Measurements from ENCODE around the gene USP35. TPM values are rescaled to one million over a fixed set of nuclear protein-coding genes. Genes with fewer than 3 reads are reported as not detected.
A peak's percentile ranks its signal among the peaks of the same experiment; 100 is the strongest.

The USP35 gene
- total RNA-seq, 3 donors from 2014 or later, result 5.1 to 16.1 (median 11.3) TPM

GRCh38 chr11:78180751-78181150 is 8.0 kb upstream of the USP35 start:
- TF ChIP-seq POLR2A (IDR thresholded peaks at IDR 0.05), result no peak
- TF ChIP-seq POLR2AphosphoS5 (IDR thresholded peaks at IDR 0.05), result no peak
- TF ChIP-seq CTCF (IDR thresholded peaks at IDR 0.05), result no peak
- H3K4me1 ChIP-seq, result no peaks in the 10 kb centered on the region
- H3K27ac ChIP-seq, result no peak overlapping the region
- intact Hi-C loops (cut with DNase I; ENCODE audit: low total_unique reads), result no loop called here
- H3K4me3 ChIP-seq, result no peak overlapping the region
- H3K27me3 ChIP-seq, result no peaks in the 10 kb centered on the region
- no peaks in the 10 kb centered on the region for H3K36me3 ChIP-seq
- no peak for DNase-seq (ENCODE audit: low spot score in 2 of 2)
- H3K9me3 ChIP-seq, result no peaks in the 10 kb centered on the region

GRCh38 chr11:78181185-78181584 is 7.5 kb upstream of the USP35 start:
- intact Hi-C loops (cut with DNase I; ENCODE audit: low total_unique reads), result no loop called here
- no peak for TF ChIP-seq POLR2A (IDR thresholded peaks at IDR 0.05)
- TF ChIP-seq POLR2AphosphoS5 (IDR thresholded peaks at IDR 0.05), result no peak
- TF ChIP-seq CTCF (IDR thresholded peaks at IDR 0.05), result no peak
- no peak overlapping the region for H3K4me3 ChIP-seq
- DNase-seq (ENCODE audit: low spot score in 2 of 2), result no peak
- no peak overlapping the region for H3K27ac ChIP-seq
- H3K4me1 ChIP-seq, result no peaks in the 10 kb centered on the region
- H3K9me3 ChIP-seq, result no peaks in the 10 kb centered on the region
- no peaks in the 10 kb centered on the region for H3K27me3 ChIP-seq
- no peaks in the 10 kb centered on the region for H3K36me3 ChIP-seq

DNA sequence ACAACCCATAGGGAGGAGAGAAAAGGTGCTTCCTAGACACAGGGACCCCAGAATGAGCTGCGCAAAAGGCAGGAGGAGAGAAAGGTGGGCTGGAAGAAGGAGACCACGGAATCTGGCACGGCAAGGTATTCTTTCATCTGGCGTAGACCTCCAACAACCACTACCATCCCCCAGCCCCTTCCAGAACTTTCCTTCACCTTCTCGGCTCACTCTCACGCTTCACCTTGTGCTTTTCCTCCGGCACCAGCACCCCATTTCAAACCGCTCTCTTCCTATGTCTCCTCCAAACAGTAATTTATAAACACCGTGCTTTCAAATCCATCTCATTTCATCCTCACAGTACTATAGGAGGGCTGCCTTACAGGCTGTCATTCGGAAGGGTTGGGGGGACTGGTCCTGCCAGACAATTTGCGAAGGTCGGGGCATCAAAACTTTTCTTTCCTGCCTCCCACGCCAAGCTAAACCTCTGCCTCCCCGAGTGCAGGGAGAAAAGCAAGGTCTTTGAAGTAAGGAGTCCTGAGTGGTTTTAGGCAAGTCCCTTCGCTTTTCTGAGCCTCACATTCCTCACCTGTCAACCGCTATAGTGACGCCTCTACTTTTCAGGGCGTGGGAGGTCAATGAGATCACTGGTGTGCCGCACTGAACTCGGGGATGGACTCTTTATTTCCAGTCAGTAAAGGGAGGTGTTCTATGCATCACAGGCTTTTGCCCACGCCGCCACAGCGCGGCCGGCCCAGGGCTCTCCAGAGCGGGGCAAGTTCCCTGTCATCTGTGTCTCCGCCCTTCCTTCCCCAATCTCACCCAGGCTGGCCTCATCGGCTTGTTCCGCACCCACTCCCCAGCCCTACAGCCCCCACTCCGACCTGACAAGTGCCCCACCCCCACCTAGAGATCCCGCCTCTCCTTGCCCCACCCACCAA is 1.1 kb upstream of the USP35 start:
- no peaks in the 10 kb centered on the region for H3K27me3 ChIP-seq
- H3K27ac ChIP-seq, result peak overlapping the region; percentile 78 to 88
- peaks cover 3 to 9% of the 10 kb centered on the region in 2 donors for H3K4me1 ChIP-seq
- peak overlapping the region; percentile 64 to 92 (median 88) for H3K4me3 ChIP-seq
- TF ChIP-seq POLR2AphosphoS5 (IDR thresholded peaks at IDR 0.05) (no peak), CTCF (IDR thresholded peaks at IDR 0.05) (no peak), POLR2A (IDR thresholded peaks at IDR 0.05) (no peak)
- DNase-seq (ENCODE audit: low spot score in 2 of 2), result peak in 1 of 2 donors; percentile 31
- intact Hi-C loops (cut with DNase I; ENCODE audit: low total_unique reads), result no loop called here
- no peaks in the 10 kb centered on the region for H3K36me3 ChIP-seq
- no peaks in the 10 kb centered on the region for H3K9me3 ChIP-seq

- intact Hi-C loops (cut with DNase I; ENCODE audit: low total_unique reads), result no loop called here
- TF ChIP-seq POLR2AphosphoS5 (IDR thresholded peaks at IDR 0.05), result no peak
- no peak for TF ChIP-seq POLR2A (IDR thresholded peaks at IDR 0.05)
- TF ChIP-seq CTCF (IDR thresholded peaks at IDR 0.05), result no peak
- H3K36me3 ChIP-seq, result no peaks in the 10 kb centered on the region
- no peaks in the 10 kb centered on the region for H3K27me3 ChIP-seq
- peak in 1 of 2 donors; percentile 10 for DNase-seq (ENCODE audit: low spot score in 2 of 2)
- H3K27ac ChIP-seq, result peak overlapping the region; percentile 78 to 88
- H3K4me3 ChIP-seq, result peak overlapping the region; percentile 64 to 92 (median 88)
- no peaks in the 10 kb centered on the region for H3K9me3 ChIP-seq
- peaks cover 3 to 9% of the 10 kb centered on the region in 2 donors for H3K4me1 ChIP-seq
These were observed 530 bp downstream of the USP35 start for GRCh38 chr11:78189174-78189724.

DNA sequence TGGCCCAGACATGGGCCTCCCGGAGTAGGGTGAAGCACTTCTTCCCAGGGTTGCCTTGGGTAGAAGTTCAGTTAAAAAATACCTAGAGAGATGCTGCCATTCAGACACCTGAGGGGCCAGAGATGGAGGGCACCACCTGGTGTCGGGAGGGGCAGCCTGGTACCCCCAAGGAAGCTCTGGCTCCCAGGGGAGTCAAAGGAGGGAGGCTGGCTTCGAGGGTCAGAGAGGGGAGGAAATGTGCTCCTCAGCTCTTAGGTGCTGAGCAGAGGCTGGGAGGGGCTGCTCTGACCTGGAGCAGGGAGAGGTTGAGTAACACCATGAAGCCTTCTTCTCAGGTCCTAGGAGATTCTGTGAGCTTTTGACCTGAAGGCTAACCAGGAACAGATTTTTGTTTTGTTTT is 1.1 kb downstream of the USP35 start:
- H3K9me3 ChIP-seq, result no peaks in the 10 kb centered on the region
- no peak for TF ChIP-seq POLR2AphosphoS5 (IDR thresholded peaks at IDR 0.05)
- no peaks in the 10 kb centered on the region for H3K36me3 ChIP-seq
- peak overlapping the region in 1 of 2 donors; percentile 88 for H3K27ac ChIP-seq
- intact Hi-C loops (cut with DNase I; ENCODE audit: low total_unique reads), result loop anchor here (1.0 kb wide), 1 partner anchor 26 kb away; no protein-coding TSS in a partner anchor
- DNase-seq (ENCODE audit: low spot score in 2 of 2), result peak in 1 of 2 donors; percentile 45
- H3K27me3 ChIP-seq, result no peaks in the 10 kb centered on the region
- peak overlapping the region; percentile 64 to 92 (median 88) for H3K4me3 ChIP-seq
- H3K4me1 ChIP-seq, result peaks cover 3 to 9% of the 10 kb centered on the region in 2 donors

Measured in breast epithelium (tissue), 4 donors.